HG02623 (cell line): ENCODE results near the gene SYCP2.

Experiments used
- ATAC-seq: cut with Tn5 transposase; IDR thresholded peaks from one replicate; pipeline ENCODE4 v1.9.1; 2021; ENCODE audit warnings: moderate library complexity; ENCODE audit not compliant: unreplicated experiment

SYCP2 gene

GRCh38 chr20:59823491-59824259 lies 109.8 kb downstream of the SYCP2 start:
- no peak for ATAC-seq

- ATAC-seq: no peak
Observed at GRCh38 chr20:59823030-59823423, 110.4 kb downstream of the SYCP2 start.

- no peak for ATAC-seq
Observed at GRCh38 chr20:59822291-59823029, 111.0 kb downstream of the SYCP2 start.

GRCh38 chr20:59821788-59822187 lies 111.6 kb downstream of the SYCP2 start:
- ATAC-seq: no peak

DNA sequence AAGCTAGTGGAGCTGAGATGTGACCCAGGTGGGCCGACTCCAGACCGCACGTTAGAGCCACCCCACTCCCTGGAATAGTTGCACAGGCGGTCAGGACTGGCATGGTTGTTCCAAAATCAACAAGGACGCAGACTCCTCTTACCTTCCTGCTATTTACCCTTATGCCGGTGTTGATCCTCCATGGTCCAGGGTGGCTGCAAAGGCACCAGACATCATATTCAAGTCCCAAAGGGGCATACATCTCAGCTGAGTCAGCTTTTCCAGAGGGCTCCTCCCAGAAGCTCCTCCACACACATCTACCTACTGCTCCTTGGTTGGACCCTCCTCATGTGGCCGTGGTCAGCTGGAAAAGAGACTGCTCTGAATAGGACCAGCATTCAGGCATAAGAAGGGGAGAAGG lies 112.2 kb downstream of the SYCP2 start:
- no peak for ATAC-seq

- ATAC-seq: no peak
Observed at GRCh38 chr20:59820204-59821041, 113.0 kb downstream of the SYCP2 start.

DNA sequence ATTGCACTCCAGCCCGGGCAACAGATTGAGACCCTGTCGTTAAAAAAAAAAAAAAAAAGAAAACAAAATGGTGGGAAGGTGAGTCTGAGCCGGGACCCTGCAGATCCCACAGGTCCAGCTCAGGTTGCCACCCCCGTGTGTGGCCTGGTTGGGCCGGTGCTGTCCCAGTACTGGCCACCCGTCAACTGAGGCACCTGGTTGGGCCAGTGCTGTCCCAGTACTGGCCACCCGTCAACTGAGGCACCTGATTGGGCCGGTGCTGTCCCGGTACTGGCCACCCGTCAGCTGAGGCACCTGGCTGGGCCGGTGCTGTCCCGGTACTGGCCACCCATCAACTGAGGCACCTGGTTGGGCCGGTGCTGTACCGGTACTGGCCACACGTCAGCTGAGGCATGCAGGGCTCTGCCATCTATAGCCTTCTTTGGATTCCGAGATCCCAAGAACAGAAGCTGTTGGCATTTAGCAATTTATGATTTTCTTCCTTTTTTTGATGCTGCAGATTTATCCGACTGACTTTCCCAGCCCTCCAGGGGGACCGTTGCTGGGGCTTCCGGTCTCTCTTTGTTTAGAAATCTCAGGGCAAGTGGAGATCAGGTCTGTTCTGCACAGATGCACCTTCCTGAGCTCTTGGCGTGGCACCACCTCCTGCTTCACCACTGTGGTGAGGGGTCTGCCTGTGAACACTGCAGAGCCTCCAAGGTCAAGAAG lies 113.8 kb downstream of the SYCP2 start:
- no peak for ATAC-seq

DNA sequence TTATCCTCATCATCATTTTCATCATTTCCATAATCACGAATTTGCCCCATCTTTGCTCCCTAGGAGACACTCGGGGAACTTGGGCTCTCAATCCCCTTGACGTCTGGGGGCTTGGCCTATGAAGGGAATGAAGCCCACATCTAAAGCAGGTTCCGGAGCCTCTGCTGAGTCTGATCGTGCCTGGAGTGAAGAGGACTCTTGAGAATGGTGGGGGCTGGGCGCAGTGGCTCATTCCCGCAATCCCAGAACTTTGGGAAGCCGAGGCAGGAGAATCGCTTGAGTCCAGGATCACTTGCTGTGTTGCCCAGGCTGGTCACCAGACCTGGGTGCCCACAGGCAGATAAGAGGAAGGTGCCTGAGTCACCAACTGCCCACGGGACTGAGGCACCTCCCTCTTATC lies 114.5 kb downstream of the SYCP2 start:
- ATAC-seq: no peak

GRCh38 chr20:59817846-59818615 lies 115.4 kb downstream of the SYCP2 start:
- ATAC-seq: no peak

GRCh38 chr20:59817406-59817805 lies 116.0 kb downstream of the SYCP2 start:
- ATAC-seq: no peak

DNA sequence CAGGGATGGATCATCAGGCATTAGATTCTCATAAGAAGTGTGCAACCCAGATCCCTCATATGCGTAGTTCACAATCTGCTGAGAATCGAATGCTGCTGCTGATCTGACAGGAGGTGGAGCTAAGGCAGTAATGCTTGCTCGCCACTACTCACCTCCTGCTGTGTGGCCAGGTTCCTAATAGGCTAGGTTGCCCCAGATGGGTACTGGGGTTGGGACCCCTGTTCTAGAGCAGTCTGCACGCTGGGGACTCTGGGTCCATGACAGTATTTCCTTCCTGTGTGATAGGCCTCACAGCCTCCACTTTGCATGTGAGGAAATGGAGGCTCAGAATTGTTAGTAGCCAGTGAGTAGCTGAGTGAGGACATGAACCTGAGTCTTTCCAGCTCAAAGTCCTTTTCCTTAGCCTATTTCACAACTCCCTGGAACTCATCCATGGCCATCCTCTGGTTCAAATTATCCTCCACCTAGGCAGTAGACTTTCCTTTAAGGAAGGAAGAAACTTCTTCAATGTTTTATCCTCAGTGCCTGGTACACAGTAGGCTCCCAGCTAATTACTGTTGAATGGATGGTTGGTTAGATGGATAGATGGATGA lies 117.2 kb downstream of the SYCP2 start:
- ATAC-seq: no peak

DNA sequence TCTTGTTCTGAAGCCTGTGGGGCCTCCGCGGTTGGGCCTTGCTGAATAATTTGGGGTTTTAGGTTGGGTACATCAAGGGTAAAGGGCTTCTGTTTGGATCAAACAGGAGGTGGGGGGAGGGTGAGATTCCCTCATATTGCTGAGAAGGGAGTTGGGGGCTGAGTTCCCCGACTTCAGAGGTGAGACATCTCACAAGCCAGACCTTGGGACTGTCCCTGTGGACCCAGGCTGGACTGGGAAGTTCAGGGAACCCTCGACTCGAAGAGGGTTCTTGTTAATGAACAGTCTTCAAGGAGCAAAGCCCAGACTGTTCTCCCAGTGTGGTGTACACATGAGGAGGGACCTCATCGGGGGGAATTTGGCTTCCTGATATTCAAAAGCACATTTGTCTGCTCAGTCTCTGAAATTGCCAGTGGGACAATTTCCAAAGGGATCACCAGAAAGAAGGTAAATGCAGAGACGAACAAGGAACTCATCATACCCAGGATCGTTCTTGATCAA lies 118.5 kb downstream of the SYCP2 start:
- no peak for ATAC-seq

- no peak for ATAC-seq
Observed at GRCh38 chr20:59813948-59814839, 119.2 kb downstream of the SYCP2 start.
